ENCODE results near the gene RCAN3. TPM values are rescaled to one million over a fixed set of nuclear protein-coding genes. Genes with fewer than 3 reads are reported as not detected.
"Not testable (repeated sequence)": the region's sequence is repeated elsewhere in the genome, so short reads cannot be mapped to it uniquely, and the experiment has no call there.

Gene RCAN3
- 100 to 1,000 TPM; 212 to 217 TPM for total RNA-seq
- polyA plus RNA-seq = 100 to 1,000 TPM; 103 to 152 (median 150) TPM
- 95.4 to 660 (median 459) reads per million in 6 experiments for total RNA-seq

GRCh38 chr1:24502709-24503058 is at the start of gene RCAN3:
Gene RCAN3, plus strand, starts transcription at chr1:24502836. Its CDS starts 11,537 bp downstream, at chr1:24514373.
- peak; percentile 79 to 95 (median 92) for DNase-seq
- Mint-ChIP-seq H3K4me1 (peaks cover 38 to 66% (median 62%) of the 10 kb centered on the region in 4 donors), H3K27ac (peak within 1 kb of the TSS; percentile 96 to 100 (median 98)), H3K36me3 (peaks cover 10 to 17% (median 14%) of the 10 kb centered on the region in 3 donors), H3K27me3 (peaks cover 0 to 4% (median 0%) of the 10 kb centered on the region in 5 donors), H3K4me3 (peak within 1 kb of the TSS; percentile 80 to 99 (median 98)), H3K9me3 (peaks cover 0 to 6% (median 0%) of the 10 kb centered on the region in 9 donors)
- POLR2A ChIA-PET = interaction anchor here (0.6 to 20.4 kb wide), 20 partner anchors 10 to 729 kb away, joined by 4 to 930 read pairs (median 12); partner anchors contain the start of genes NIPAL3, SRRM1, STPG1 and SYF2
- peak; percentile 61 to 63 for ATAC-seq

- POLR2A ChIA-PET = interaction anchor here (0.6 to 2.2 kb wide), 4 partner anchors 24 to 49 kb away, joined by 3 to 15 read pairs (median 4); partner anchors contain the start of gene RCAN3
- ATAC-seq (no peak), DNase-seq (no peak)
- no peaks in the 10 kb centered on the region for H3K9me3 Mint-ChIP-seq
- no peaks in the 10 kb centered on the region for H3K27me3 Mint-ChIP-seq
- peak overlapping the region in 4 of 10 donors; percentile 43 to 90 (median 74) for H3K27ac Mint-ChIP-seq
- H3K4me3 Mint-ChIP-seq = no peak overlapping the region
- H3K4me1 Mint-ChIP-seq = peaks cover 0 to 7% (median 5%) of the 10 kb centered on the region in 4 donors
- H3K36me3 Mint-ChIP-seq = peaks cover 0 to 88% (median 35%) of the 10 kb centered on the region in 3 donors
These were observed 49.6 kb upstream of the RCAN3 start for GRCh38 chr1:24452922-24453485.

GRCh38 chr1:24454673-24455072 is 48.0 kb upstream of the RCAN3 start:
- H3K36me3 Mint-ChIP-seq = peaks cover 3 to 90% (median 47%) of the 10 kb centered on the region in 3 donors
- H3K4me3 Mint-ChIP-seq = no peak overlapping the region
- H3K27me3 Mint-ChIP-seq = no peaks in the 10 kb centered on the region
- ATAC-seq (no peak), DNase-seq (no peak)
- peaks cover 0 to 11% (median 7%) of the 10 kb centered on the region in 4 donors for H3K4me1 Mint-ChIP-seq
- POLR2A ChIA-PET = no interaction called here
- H3K9me3 Mint-ChIP-seq = no peaks in the 10 kb centered on the region
- H3K27ac Mint-ChIP-seq = peak overlapping the region in 6 of 10 donors; percentile 13 to 34 (median 24)

DNA sequence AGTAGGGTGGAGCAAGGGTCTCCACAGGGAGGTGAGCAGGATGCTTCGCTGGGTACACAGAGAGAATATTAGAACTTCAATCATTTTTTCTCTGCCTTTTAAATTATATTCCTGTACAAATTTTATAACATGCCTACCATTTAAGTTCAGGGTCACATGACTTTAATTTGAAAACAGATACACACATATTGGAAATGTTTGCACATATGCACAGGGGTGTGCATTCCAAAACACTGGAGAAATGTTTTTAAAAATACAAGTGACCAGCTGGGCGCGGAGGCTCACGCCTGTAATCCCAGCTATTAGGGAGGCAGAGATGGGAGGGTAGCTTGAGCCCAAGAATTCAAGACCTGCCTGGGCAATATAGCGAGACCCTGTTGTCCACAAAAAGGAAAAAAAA is 47.4 kb upstream of the RCAN3 start:
- no peaks in the 10 kb centered on the region for H3K27me3 Mint-ChIP-seq
- POLR2A ChIA-PET = no interaction called here
- H3K4me3 Mint-ChIP-seq = no peak overlapping the region
- ATAC-seq (no peak), DNase-seq (no peak)
- peaks cover 9 to 90% (median 48%) of the 10 kb centered on the region in 3 donors for H3K36me3 Mint-ChIP-seq
- peak overlapping the region in 1 of 10 donors; percentile 34 for H3K27ac Mint-ChIP-seq
- no peaks in the 10 kb centered on the region for H3K9me3 Mint-ChIP-seq
- peaks cover 0 to 14% (median 9%) of the 10 kb centered on the region in 4 donors for H3K4me1 Mint-ChIP-seq

GRCh38 chr1:24457866-24458265 is 44.8 kb upstream of the RCAN3 start:
- no peak for ATAC-seq
- H3K4me3 Mint-ChIP-seq = no peak overlapping the region
- H3K36me3 Mint-ChIP-seq = peaks cover 22 to 92% (median 59%) of the 10 kb centered on the region in 3 donors
- DNase-seq = no peak
- H3K27me3 Mint-ChIP-seq = no peaks in the 10 kb centered on the region
- peaks cover 3 to 21% (median 10%) of the 10 kb centered on the region in 4 donors for H3K4me1 Mint-ChIP-seq
- no peaks in the 10 kb centered on the region for H3K9me3 Mint-ChIP-seq
- POLR2A ChIA-PET = interaction anchor here (0.9 to 1.3 kb wide), 5 partner anchors 20 to 48 kb away, joined by 3 to 5 read pairs (median 4); no protein-coding TSS in a partner anchor
- H3K27ac Mint-ChIP-seq = peak overlapping the region in 4 of 10 donors; percentile 19 to 59 (median 33)

DNA sequence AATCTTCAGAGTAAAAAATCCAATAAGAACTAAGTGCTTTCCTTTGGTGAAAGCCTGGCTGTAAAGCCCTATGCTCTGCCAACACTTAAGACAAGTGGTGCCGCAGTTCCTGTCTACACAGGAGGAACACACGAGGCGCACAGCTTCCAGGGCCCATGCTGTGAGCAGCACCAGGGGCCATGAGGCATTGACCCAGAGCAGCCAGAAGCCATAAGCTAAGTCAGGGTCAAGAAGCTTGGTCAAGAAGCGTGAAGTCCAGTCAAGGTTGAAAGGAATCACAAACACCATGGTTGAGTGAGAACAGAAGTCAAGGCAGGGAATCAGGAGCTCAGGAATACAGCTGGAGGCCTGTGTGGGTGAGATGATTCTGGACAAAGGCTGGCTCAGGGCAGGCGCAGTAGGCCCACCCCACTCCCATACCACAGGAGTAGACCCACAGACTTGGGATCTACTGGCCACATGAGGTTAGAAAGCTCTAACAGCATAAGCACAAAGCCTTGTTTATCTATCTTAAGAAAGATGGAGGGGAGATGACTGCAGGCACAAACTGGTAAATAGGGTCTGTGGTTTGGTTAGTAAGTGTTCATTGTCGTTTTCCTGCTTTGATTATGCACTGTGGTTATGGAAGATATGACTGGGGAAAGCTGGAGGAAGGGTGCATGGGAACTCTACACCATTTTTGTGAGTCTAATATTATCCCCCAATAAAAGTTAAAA is 42.9 kb upstream of the RCAN3 start:
- POLR2A ChIA-PET = interaction anchor here (1.1 to 1.6 kb wide), 5 partner anchors 10 to 53 kb away, joined by 3 to 7 read pairs (median 3); no protein-coding TSS in a partner anchor
- H3K4me1 Mint-ChIP-seq = peaks cover 16 to 33% (median 19%) of the 10 kb centered on the region in 4 donors
- no peaks in the 10 kb centered on the region for H3K27me3 Mint-ChIP-seq
- no peaks in the 10 kb centered on the region for H3K9me3 Mint-ChIP-seq
- peak overlapping the region in 8 of 10 donors; percentile 35 to 79 (median 64) for H3K27ac Mint-ChIP-seq
- H3K36me3 Mint-ChIP-seq = peaks cover 28 to 92% (median 56%) of the 10 kb centered on the region in 3 donors
- ATAC-seq (no peak), DNase-seq (no peak)
- peak overlapping the region in 1 of 10 donors; percentile 15 for H3K4me3 Mint-ChIP-seq

GRCh38 chr1:24462128-24462527 is 40.5 kb upstream of the RCAN3 start:
- POLR2A ChIA-PET = interaction anchor here (0.7 to 2.3 kb wide), 3 partner anchors 40 to 125 kb away, joined by 3 to 8 read pairs (median 3); no protein-coding TSS in a partner anchor
- H3K27ac Mint-ChIP-seq = peak overlapping the region in 8 of 10 donors; percentile 9 to 66 (median 36)

DNA sequence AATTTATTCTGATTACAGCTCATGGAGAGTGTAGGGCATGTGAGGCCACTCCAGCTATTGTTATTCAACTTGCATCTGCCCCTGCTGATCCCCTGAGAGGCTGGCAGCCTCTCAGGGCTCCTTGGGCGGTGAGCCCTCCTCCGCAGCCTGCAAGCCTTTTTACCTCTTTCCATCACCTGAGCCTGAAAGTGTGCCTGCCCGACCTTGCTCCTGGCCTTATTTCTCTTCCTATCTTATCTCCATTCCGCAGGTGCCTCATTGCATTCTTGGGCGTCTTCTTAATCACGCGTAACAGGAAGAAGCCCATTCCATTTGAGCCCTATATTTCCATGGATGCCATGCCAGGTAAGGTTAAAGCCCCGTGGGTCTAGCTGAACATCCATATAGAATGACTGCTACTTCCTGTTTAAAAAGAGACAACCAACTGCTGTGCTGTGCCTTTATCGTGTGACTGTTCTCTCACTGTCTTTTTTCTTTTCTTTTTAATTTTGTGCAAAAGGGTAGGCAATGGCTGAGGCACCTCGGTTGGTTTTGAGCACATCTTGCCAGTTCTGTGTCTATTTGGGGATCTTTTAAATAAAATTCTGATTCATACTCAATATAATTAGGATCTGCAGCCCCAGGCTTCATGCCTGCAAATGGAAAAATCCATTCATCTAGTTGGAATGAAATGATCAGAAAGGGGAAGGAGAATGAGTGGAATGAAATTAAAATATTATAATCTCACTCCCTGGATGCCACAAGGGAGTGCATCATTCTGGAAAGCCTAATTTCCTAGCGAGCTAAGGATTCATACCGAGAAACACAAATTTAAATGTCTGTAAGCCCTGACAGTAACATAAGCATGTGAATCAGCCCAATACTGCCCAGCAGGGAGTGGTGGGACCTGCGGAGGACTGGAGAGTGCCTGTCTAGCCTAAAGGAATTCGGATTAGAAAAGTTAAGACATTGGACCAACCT is 38.6 kb upstream of the RCAN3 start:
- Mint-ChIP-seq H3K4me3 (peak overlapping the region in 9 of 10 donors; percentile 17 to 75 (median 59)), H3K36me3 (peaks cover 28 to 92% (median 61%) of the 10 kb centered on the region in 3 donors), H3K27ac (peak overlapping the region; percentile 84 to 95 (median 88)), H3K4me1 (peaks cover 20 to 55% (median 36%) of the 10 kb centered on the region in 4 donors), H3K27me3 (no peaks in the 10 kb centered on the region), H3K9me3 (no peaks in the 10 kb centered on the region)
- DNase-seq = peak in 1 of 10 donors; percentile 20
- POLR2A ChIA-PET = interaction anchor here (1.0 to 2.0 kb wide), 7 partner anchors 17 to 48 kb away, joined by 3 to 8 read pairs (median 4); partner anchors contain the start of gene NIPAL3
- peak; percentile 61 for ATAC-seq

More at GRCh38 chr1:24462128-24462527, 40.5 kb upstream of the RCAN3 start:
- ATAC-seq, DNase-seq, H3K4me3 Mint-ChIP-seq, H3K27me3 Mint-ChIP-seq, H3K9me3 Mint-ChIP-seq: not testable (repeated sequence)
- peaks cover 28 to 94% (median 59%) of the 10 kb centered on the region in 3 donors for H3K36me3 Mint-ChIP-seq
- peaks cover 19 to 49% (median 34%) of the 10 kb centered on the region in 4 donors for H3K4me1 Mint-ChIP-seq

GRCh38 chr1:24465099-24465498 is 37.5 kb upstream of the RCAN3 start:
- Mint-ChIP-seq H3K9me3 (no peaks in the 10 kb centered on the region), H3K27ac (peak overlapping the region in 9 of 10 donors; percentile 4 to 81 (median 54)), H3K27me3 (no peaks in the 10 kb centered on the region), H3K4me3 (no peak overlapping the region), H3K36me3 (peaks cover 25 to 92% (median 60%) of the 10 kb centered on the region in 3 donors), H3K4me1 (peaks cover 20 to 54% (median 40%) of the 10 kb centered on the region in 4 donors)
- ATAC-seq (no peak), DNase-seq (no peak)
- POLR2A ChIA-PET = interaction anchor here (1.0 to 2.0 kb wide), 5 partner anchors 16 to 41 kb away, joined by 3 to 8 read pairs (median 4); no protein-coding TSS in a partner anchor

DNA sequence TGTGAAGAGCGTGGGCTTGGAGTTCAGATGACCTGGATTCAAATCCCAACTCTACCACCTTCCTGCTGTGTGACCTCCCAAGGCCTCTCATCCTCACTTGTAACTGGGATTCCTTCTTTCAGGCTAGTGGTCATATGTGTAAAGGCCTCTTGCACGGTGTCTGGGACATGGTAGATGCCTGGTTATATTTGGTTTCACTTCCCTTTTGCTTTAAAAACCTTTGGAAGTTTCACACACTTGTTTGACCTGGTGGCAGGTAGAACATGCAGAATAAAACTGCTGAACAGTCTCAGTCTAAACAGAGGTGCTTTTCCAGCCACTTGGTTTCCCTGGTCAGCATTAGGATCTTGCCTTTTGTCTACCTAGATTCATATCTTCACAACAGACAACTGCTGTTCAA is 37.0 kb upstream of the RCAN3 start:
- H3K4me1 Mint-ChIP-seq = peaks cover 22 to 58% (median 42%) of the 10 kb centered on the region in 4 donors
- ATAC-seq (no peak), DNase-seq (no peak)
- H3K9me3 Mint-ChIP-seq = no peaks in the 10 kb centered on the region
- H3K36me3 Mint-ChIP-seq = peaks cover 20 to 92% (median 54%) of the 10 kb centered on the region in 3 donors
- POLR2A ChIA-PET = interaction anchor here (1.0 to 1.8 kb wide), 6 partner anchors 12 to 40 kb away, joined by 3 to 4 read pairs (median 4); no protein-coding TSS in a partner anchor
- H3K27me3 Mint-ChIP-seq = no peaks in the 10 kb centered on the region
- H3K4me3 Mint-ChIP-seq = no peak overlapping the region
- peak overlapping the region in 6 of 10 donors; percentile 16 to 81 (median 54) for H3K27ac Mint-ChIP-seq

GRCh38 chr1:24468685-24469316 is 33.8 kb upstream of the RCAN3 start:
- DNase-seq = no peak
- peaks cover 20 to 57% (median 40%) of the 10 kb centered on the region in 4 donors for H3K4me1 Mint-ChIP-seq
- no peak overlapping the region for H3K4me3 Mint-ChIP-seq
- ATAC-seq = no peak
- H3K36me3 Mint-ChIP-seq = peaks cover 9 to 69% (median 38%) of the 10 kb centered on the region in 3 donors
- H3K27ac Mint-ChIP-seq = peak overlapping the region in 9 of 10 donors; percentile 33 to 78 (median 66)
- H3K27me3 Mint-ChIP-seq = no peaks in the 10 kb centered on the region
- POLR2A ChIA-PET = interaction anchor here (0.6 to 27.9 kb wide), 3 partner anchors 12 to 109 kb away, joined by 6 to 930 read pairs (median 10); partner anchors contain the start of gene RCAN3
- H3K9me3 Mint-ChIP-seq = no peaks in the 10 kb centered on the region
